A673 (cell line): ENCODE results near the gene ILKAP.

Experiments used
- CTCF ChIP-seq: fragments of 300-800, 200-600 bp; sonication (generic); conservative IDR thresholded peaks from 2 replicates; pipeline ENCODE4 v1.5.1; 2017; ENCODE audit warnings: low read depth, mild to moderate bottlenecking, antibody characterized with exemption, low read length, moderate library complexity, mixed read lengths
- EZH2 ChIP-seq: fragments of 200-600 bp; sonication (generic); IDR thresholded peaks from 2 replicates; pipeline ENCODE4 v1.6.1; 2017; ENCODE audit warnings: borderline replicate concordance, low read depth, mild to moderate bottlenecking, mixed read lengths, antibody characterized with exemption, low read length; ENCODE audit not compliant: poor library complexity, severe bottlenecking

DNA sequence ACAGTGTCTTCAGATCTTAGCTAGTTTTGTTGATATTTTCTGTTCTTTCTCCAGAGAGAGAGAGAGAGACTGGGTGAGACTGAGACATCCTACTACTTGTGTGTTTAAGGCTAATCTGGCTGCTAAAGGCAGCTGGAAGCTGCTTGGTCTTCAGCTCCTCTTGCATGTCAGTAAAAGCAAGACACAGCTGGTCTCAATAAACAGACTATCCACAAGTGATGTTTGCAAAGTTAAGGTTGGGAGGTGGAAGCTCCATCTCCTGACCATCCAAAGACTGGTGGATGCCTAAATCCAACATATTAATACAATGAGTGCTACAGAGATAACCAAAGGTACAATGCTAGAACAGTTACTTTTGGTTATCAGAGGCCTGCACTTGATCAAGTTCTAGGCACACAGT is 26.9 kb downstream of the ILKAP start:
- TF ChIP-seq EZH2 (no peak), CTCF (no peak)
